Embryonic facial prominence (tissue), 1 donor: ENCODE data around the gene HBA2.
"Not testable (repeated sequence)": the region's sequence is repeated elsewhere in the genome, so short reads cannot be mapped to it uniquely, and the experiment has no call there.

ENCODE experiments used
- DNase-seq: peaks from one replicate; pipeline ENCODE4 v3.0.0-alpha.2; 2016; ENCODE audit errors: extremely low spot score

Gene HBA2

GRCh38 chr16:194516-194915 lies 21.8 kb downstream of the HBA2 start:
- DNase-seq = no peak

- no peak for DNase-seq
These were observed 27.7 kb downstream of the HBA2 start for GRCh38 chr16:200388-200787.

- DNase-seq = no peak
These were observed 30.6 kb downstream of the HBA2 start for GRCh38 chr16:203246-203645.

GRCh38 chr16:204046-204445 lies 31.4 kb downstream of the HBA2 start:
- not testable (repeated sequence) for DNase-seq

GRCh38 chr16:209359-209758 lies 36.7 kb downstream of the HBA2 start:
- DNase-seq = not testable (repeated sequence)

- DNase-seq = not testable (repeated sequence)
These were observed 39.0 kb downstream of the HBA2 start for GRCh38 chr16:211631-212180.

- no peak for DNase-seq
These were observed 40.3 kb downstream of the HBA2 start for GRCh38 chr16:212999-213398.

GRCh38 chr16:220021-220420 lies 47.3 kb downstream of the HBA2 start:
- DNase-seq = no peak
